ENCODE measurements around the gene NFYC. TPM values are rescaled to one million over a fixed set of nuclear protein-coding genes. Genes with fewer than 3 reads are reported as not detected.

The NFYC gene
- total and polyA plus RNA-seq, 2 experiments from 2014 or later, result 124 to 149 TPM

DNA sequence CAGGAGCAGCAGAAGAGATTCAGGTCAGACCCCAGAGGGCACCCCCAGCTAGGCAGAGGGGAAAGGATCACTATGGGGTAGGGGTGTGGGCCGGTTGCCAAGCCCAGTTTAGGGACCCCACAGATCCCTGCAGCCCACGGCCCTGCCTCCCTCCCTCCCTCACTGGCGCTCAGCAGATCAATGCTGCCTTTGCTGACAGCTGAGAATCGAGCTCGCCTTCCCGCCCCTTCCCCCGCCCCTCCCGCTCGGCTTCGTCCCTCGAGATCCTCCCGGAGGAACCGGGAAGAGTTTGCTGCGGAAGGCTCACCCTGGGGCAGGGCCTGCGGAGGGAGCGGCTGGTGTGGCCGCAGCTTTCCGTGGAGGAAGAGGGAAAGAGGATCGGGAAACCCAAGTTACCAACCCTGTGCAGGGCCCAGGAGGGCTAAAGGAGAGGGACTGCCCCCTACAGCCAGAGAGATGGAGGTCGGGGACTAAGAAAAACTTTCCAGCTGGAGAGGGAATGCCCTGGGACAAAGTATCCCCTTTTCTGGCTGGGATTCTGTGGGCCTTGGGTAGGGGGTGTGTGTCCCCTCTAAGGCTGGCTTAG is 91.0 kb downstream of the NFYC start:
- Histone ChIP-seq H3K4me1 (ENCODE audit: low read depth) (peaks cover 6% of the 10 kb centered on the region), H3K27me3 (peaks cover 11% of the 10 kb centered on the region), H3K36me3 (no peaks in the 10 kb centered on the region), H3K4me3 (peak overlapping the region; percentile 5), H3K27ac (no peak overlapping the region), H3K9me3 (ENCODE audit: low read depth) (no peaks in the 10 kb centered on the region)
- TF ChIP-seq, protein P1, sequence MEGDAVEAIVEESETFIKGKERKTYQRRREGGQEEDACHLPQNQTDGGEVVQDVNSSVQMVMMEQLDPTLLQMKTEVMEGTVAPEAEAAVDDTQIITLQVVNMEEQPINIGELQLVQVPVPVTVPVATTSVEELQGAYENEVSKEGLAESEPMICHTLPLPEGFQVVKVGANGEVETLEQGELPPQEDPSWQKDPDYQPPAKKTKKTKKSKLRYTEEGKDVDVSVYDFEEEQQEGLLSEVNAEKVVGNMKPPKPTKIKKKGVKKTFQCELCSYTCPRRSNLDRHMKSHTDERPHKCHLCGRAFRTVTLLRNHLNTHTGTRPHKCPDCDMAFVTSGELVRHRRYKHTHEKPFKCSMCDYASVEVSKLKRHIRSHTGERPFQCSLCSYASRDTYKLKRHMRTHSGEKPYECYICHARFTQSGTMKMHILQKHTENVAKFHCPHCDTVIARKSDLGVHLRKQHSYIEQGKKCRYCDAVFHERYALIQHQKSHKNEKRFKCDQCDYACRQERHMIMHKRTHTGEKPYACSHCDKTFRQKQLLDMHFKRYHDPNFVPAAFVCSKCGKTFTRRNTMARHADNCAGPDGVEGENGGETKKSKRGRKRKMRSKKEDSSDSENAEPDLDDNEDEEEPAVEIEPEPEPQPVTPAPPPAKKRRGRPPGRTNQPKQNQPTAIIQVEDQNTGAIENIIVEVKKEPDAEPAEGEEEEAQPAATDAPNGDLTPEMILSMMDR (IDR thresholded peaks at IDR 0.05; ENCODE audit: low read depth, low read length), result no peak
- peak in 1 of 2 donors; percentile 49 for DNase-seq (ENCODE audit: low read depth in 1 of 2, low spot score in 1 of 2)

DNA sequence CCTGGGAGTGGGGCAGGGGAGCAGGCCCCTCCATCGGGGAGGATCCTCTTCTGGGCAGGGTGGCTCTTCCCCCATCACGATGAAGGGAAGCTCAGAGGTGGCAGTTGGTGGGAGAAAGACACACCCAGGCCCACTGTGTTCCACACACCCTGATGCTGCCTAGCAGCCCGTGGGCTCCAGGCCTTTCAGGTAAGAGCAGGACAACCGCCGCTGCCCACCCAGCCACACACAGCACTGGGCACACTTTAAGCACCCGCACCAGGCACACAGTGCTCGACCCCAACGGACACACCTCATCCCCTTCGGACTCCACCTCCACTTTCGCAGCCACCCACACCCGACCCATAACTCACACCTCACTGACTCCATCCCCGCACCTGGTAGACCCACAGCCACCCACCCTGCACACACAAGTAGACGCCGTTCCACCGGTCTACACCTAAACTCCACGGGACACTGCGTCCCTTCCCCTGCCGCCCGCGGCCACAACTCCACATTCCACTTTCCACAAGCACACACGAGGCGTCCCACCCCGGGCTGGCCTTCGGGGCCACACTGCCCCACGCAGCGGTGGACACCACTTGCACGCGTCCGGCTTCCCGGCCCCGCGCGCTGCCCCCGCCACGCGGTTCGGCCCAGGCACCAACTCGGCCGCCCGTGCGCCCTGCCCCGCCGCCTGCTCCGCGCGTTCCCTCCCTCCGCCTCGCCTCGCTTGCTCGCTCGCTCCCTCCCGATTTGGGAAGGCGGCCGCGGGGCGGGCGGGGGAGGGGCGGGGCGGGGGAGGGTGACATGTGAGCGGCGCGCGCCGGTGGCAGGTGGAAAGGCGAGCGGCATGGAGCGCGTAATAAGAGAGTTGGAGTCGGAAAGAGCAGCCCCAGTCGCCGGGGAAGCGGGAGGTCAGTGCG is 91.7 kb downstream of the NFYC start, which contains the start of gene KCNQ4:
KCNQ4 (plus strand) TSS at position 787 of the 905 bp plus-strand sequence. CDS start 307 bp downstream, outside the sequence.
- H3K27ac ChIP-seq, result no peak within 1 kb of the TSS
- H3K9me3 ChIP-seq (ENCODE audit: low read depth), result no peaks in the 10 kb centered on the region
- TF ChIP-seq, protein P1 (IDR thresholded peaks at IDR 0.05; ENCODE audit: low read depth, low read length), result no peak
- peaks cover 6% of the 10 kb centered on the region for H3K4me1 ChIP-seq (ENCODE audit: low read depth)
- peaks cover 11% of the 10 kb centered on the region for H3K27me3 ChIP-seq
- peak within 1 kb of the TSS; percentile 12 for H3K4me3 ChIP-seq
- no peaks in the 10 kb centered on the region for H3K36me3 ChIP-seq
- DNase-seq (ENCODE audit: low read depth in 1 of 2, low spot score in 1 of 2), result peak in 1 of 2 donors; percentile 79

DNA sequence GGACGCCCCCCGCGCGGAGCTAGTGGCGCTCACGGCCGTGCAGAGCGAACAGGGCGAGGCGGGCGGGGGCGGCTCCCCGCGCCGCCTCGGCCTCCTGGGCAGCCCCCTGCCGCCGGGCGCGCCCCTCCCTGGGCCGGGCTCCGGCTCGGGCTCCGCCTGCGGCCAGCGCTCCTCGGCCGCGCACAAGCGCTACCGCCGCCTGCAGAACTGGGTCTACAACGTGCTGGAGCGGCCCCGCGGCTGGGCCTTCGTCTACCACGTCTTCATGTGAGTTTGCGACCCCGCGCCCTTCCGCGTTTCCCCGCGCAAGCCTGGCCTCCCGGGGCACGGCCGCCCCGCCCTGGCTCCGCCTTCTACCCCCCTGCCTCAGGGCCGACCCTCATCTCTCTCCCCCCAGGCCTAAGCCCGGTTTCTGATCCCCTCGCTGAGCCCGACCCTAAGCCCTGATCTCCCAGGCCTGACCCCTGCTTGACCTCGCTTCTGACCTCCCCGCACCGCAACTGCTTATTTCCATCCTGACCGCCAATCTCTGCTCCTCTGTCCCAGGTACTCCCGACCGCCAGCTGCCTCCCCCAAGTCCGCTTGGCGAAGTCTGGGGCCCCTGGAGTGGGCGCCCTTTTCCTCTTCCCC is 92.8 kb downstream of the NFYC start:
- H3K36me3 ChIP-seq, result no peaks in the 10 kb centered on the region
- DNase-seq (ENCODE audit: low read depth in 1 of 2, low spot score in 1 of 2), result peak in 1 of 2 donors; percentile 66
- no peaks in the 10 kb centered on the region for H3K9me3 ChIP-seq (ENCODE audit: low read depth)
- TF ChIP-seq, protein P1 (IDR thresholded peaks at IDR 0.05; ENCODE audit: low read depth, low read length), result no peak
- H3K27ac ChIP-seq, result no peak overlapping the region
- peaks cover 11% of the 10 kb centered on the region for H3K27me3 ChIP-seq
- H3K4me1 ChIP-seq (ENCODE audit: low read depth), result peaks cover 6% of the 10 kb centered on the region
- no peak overlapping the region for H3K4me3 ChIP-seq

DNA sequence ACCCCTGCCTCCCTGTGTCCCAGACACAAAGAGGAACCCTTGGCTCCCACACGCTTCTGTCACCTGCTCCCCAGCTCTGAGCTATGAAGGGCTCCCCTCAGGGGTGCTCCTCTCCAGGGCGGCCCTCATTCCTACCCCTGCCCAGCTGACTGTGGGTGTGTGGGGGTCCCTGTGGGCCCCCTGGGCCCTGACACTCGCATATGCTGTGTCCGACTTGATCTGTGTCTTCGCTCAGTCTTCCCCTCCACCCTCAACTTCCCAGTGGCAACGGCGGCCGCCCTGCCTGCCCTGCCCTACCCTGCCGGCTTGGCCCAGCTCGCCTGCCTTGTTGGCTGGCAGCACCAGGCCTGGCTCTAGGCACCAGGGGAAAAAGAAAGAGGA is 93.3 kb downstream of the NFYC start:
- Histone ChIP-seq H3K27me3 (peaks cover 11% of the 10 kb centered on the region), H3K4me3 (no peak overlapping the region), H3K4me1 (ENCODE audit: low read depth) (peaks cover 6% of the 10 kb centered on the region), H3K9me3 (ENCODE audit: low read depth) (no peaks in the 10 kb centered on the region), H3K27ac (no peak overlapping the region), H3K36me3 (no peaks in the 10 kb centered on the region)
- TF ChIP-seq, protein P1 (IDR thresholded peaks at IDR 0.05; ENCODE audit: low read depth, low read length), result no peak
- DNase-seq (ENCODE audit: low read depth in 1 of 2, low spot score in 1 of 2), result no peak

DNA sequence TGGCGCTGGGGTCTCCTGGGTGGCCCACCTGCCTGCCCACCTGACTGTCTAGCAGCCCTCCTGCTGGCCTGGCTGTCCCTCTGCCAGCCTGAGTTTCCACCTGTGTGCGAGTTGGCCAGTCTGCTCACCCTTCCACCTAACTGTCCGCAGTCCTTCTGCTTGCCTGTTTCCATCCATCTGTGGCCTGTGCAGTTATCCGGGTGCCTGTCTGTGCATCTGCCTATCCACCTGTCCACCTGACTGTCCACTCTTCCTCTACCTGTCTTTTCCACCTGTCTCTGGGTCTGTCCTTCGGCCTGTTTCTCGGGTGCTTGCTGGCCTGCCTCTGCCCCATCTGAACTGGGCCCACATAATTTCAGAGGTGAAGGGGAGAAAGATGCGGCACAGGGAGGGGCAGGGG is 93.9 kb downstream of the NFYC start:
- H3K27ac ChIP-seq, result no peak overlapping the region
- no peak for DNase-seq (ENCODE audit: low read depth in 1 of 2, low spot score in 1 of 2)
- peaks cover 11% of the 10 kb centered on the region for H3K27me3 ChIP-seq
- peaks cover 6% of the 10 kb centered on the region for H3K4me1 ChIP-seq (ENCODE audit: low read depth)
- no peaks in the 10 kb centered on the region for H3K9me3 ChIP-seq (ENCODE audit: low read depth)
- no peaks in the 10 kb centered on the region for H3K36me3 ChIP-seq
- TF ChIP-seq, protein P1 (IDR thresholded peaks at IDR 0.05; ENCODE audit: low read depth, low read length), result no peak
- H3K4me3 ChIP-seq, result no peak overlapping the region
